Neuron (in vitro differentiated cells): ENCODE measurements around the gene ST8SIA1.

ENCODE experiments used
- H2AFZ ChIP-seq: one replicate; pipeline ENCODE4 v1.6.1; 2013; ENCODE audit warnings: low read depth, mild to moderate bottlenecking, inconsistent platforms, low read length, moderate library complexity
- H3K27me3 ChIP-seq: one replicate; pipeline ENCODE4 v1.6.1; 2013; ENCODE audit warnings: low read length; ENCODE audit not compliant: insufficient read depth
- H3K36me3 ChIP-seq: one replicate; pipeline ENCODE4 v1.6.1; 2013; ENCODE audit warnings: low read length; ENCODE audit not compliant: insufficient read depth
- H3K4me1 ChIP-seq: one replicate; pipeline ENCODE4 v1.6.1; 2013; ENCODE audit warnings: low read length; ENCODE audit not compliant: insufficient read depth
- H3K4me3 ChIP-seq: 2 replicates; pipeline ENCODE4 v1.5.1; 2013; ENCODE audit warnings: mild to moderate bottlenecking, low read length, moderate library complexity
- H3K9me3 ChIP-seq: one replicate; pipeline ENCODE4 v1.6.1; 2013; ENCODE audit warnings: low read length

Gene ST8SIA1

DNA sequence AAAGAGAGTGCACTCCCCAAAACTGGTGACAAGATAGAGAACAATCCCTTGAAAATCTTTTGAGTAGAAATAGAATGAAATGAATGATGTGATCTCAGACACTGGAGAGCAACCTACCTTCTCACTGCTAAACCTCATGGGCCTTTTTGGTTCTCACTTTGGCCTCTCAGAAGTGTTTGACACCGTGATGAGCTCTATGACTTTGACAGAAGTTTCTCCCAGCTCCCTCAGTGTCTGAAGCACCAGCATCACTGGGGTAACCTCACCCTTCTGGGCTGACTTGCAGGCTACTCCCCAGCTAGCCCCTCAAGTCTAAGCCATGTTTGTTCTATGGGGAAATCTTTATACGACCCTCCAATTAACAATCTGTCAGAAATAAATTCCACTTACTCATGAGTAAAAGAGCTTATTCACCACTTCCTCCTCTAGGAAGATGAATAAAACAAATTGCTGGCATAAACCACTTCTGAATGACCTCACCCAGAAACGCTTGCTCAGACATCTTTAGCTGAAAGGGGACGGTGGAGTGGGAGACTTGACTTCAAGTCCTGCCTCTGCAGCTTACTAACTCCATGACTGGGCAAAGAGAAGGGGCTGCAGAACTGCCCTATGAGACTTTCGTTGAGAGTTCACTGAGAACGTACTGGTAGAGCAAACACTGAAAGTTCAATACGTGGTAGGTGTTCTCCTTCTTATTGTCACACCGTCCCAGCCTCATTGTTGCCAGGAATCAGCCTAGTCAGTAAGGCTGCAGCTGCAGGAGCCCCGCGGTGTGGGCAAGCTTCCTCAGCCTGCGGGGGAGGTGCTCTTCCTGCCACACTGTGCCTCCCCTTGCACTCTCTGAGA, 46.5 kb downstream of the ST8SIA1 start:
- Histone ChIP-seq H3K36me3 (peaks cover 5% of the 10 kb centered on the region), H3K9me3 (no peaks in the 10 kb centered on the region), H2AFZ (no peak overlapping the region), H3K4me3 (no peak overlapping the region), H3K27me3 (no peaks in the 10 kb centered on the region), H3K4me1 (no peaks in the 10 kb centered on the region)

- H3K9me3 ChIP-seq: no peaks in the 10 kb centered on the region
- H3K36me3 ChIP-seq: peaks cover 9% of the 10 kb centered on the region
- H3K4me3 ChIP-seq: no peak overlapping the region
- no peaks in the 10 kb centered on the region for H3K27me3 ChIP-seq
- no peak overlapping the region for H2AFZ ChIP-seq
- no peaks in the 10 kb centered on the region for H3K4me1 ChIP-seq
These were observed 47.4 kb downstream of the ST8SIA1 start for GRCh38 chr12:22287101-22287500.

DNA sequence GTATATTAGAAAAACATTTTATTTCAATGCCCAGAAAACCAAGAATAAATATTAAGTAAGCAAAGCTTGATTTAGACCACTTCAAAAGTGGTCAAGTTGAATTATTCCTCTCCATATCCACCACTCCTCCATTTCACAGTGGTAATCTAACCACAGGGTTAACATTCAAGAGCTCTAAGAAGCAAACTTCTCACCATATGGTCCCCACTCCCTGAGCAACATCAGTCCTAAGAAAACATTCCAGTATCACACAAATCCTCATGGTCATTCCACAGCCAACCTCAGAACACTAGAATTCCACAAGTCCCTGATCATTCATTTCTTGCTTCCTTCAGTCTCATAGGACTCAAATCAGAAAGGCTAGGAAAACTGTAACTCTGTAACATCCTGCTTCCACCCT, 47.9 kb downstream of the ST8SIA1 start:
- Histone ChIP-seq H2AFZ (no peak overlapping the region), H3K27me3 (no peaks in the 10 kb centered on the region), H3K4me1 (no peaks in the 10 kb centered on the region), H3K36me3 (peaks cover 9% of the 10 kb centered on the region), H3K4me3 (no peak overlapping the region), H3K9me3 (no peaks in the 10 kb centered on the region)

DNA sequence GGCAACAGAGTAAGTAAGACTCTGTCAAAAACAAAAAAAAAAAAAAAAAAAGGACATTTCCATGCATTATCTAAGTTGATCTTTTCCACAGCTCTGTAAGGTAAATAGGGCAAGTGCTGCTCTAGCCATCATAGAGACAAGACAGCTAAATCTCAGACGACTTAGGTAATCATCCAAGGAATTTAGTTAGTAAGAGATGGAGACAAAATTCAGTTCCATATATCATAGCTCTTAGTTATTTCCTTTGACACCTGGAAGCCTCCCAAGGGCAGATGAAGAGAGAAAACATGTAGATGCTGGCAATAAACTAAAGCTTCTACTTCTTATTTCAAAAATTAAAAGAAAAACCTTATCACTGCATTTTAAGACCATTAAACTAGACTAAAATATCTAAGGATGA, 48.7 kb downstream of the ST8SIA1 start:
- H3K4me1 ChIP-seq: no peaks in the 10 kb centered on the region
- no peak overlapping the region for H3K4me3 ChIP-seq
- H3K9me3 ChIP-seq: no peaks in the 10 kb centered on the region
- no peaks in the 10 kb centered on the region for H3K27me3 ChIP-seq
- no peak overlapping the region for H2AFZ ChIP-seq
- H3K36me3 ChIP-seq: peaks cover 9% of the 10 kb centered on the region

- Histone ChIP-seq H3K36me3 (peaks cover 9% of the 10 kb centered on the region), H3K27me3 (no peaks in the 10 kb centered on the region), H3K4me1 (no peaks in the 10 kb centered on the region), H2AFZ (no peak overlapping the region), H3K4me3 (no peak overlapping the region), H3K9me3 (no peaks in the 10 kb centered on the region)
These were observed 49.6 kb downstream of the ST8SIA1 start for GRCh38 chr12:22284871-22285270.

- Histone ChIP-seq H2AFZ (no peak overlapping the region), H3K36me3 (peaks cover 17% of the 10 kb centered on the region), H3K4me1 (no peaks in the 10 kb centered on the region), H3K9me3 (peaks cover 4% of the 10 kb centered on the region), H3K27me3 (no peaks in the 10 kb centered on the region), H3K4me3 (no peak overlapping the region)
These were observed 51.0 kb downstream of the ST8SIA1 start for GRCh38 chr12:22283508-22283907.

DNA sequence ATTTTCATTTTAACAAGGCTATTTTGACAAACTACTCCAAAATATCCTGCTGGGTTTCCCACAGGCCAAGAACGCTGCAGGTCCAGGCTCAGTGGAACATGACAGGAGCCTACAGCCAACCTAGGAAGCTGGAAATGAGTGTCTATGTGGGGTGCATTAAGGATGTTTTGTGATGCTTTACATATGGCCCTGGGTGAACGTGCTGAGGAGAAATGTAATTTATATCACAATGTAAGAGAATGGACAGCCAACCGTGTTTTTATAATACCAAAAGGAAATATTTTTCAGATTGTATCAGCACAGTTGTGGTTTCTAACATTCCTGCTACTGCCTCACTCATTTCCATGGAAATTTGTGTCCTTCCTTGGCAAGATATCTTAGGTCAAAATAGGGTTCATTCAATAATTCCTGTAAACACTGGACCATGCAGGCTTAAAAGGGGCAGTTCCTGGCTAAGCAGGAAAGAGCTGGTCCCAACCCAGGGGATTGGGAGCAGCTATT, 51.5 kb downstream of the ST8SIA1 start:
- H3K4me1 ChIP-seq: no peaks in the 10 kb centered on the region
- no peak overlapping the region for H3K4me3 ChIP-seq
- H3K36me3 ChIP-seq: peaks cover 17% of the 10 kb centered on the region
- peaks cover 4% of the 10 kb centered on the region for H3K9me3 ChIP-seq
- H2AFZ ChIP-seq: no peak overlapping the region
- H3K27me3 ChIP-seq: no peaks in the 10 kb centered on the region

DNA sequence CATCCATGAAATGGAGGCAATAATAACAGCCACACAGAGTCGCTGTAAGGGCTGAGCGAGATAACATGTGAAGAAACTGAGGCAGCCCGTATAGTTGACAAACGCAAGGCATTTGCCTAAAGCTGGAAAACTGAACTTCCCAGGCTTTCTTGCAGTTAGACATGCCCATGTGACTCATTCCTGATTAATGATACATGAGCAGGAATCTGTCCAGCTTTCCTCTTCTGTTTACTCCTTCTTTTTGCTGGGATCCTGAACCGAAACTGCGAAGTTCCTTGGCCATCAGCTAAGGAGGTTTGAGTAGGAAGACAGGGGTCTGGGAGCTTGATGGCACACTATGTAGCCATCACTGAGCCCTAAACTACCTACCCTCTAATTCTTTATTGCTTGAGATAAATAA, 52.2 kb downstream of the ST8SIA1 start:
- Histone ChIP-seq H2AFZ (no peak overlapping the region), H3K4me3 (no peak overlapping the region), H3K36me3 (peaks cover 17% of the 10 kb centered on the region), H3K4me1 (no peaks in the 10 kb centered on the region), H3K9me3 (peaks cover 4% of the 10 kb centered on the region), H3K27me3 (no peaks in the 10 kb centered on the region)

DNA sequence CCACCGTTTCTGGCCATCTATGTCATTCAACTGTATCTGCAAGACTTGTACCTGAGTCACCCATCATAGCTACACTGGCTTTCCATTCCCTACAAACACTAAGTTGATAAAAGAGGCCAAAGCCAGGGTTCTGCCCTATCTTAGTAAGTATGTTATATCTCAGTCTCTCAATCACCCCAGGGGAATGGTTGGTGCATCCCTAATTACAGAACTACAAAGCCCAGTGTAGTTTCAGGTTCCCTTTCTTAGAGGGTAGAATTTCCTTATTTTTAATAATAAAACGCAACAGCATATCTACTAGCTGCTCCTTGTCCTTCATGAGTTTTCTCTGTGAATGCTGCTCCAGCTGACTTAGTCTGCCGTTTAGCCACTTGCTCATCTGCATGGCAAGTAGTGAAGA, 57.6 kb downstream of the ST8SIA1 start:
- H2AFZ ChIP-seq: no peak overlapping the region
- H3K4me3 ChIP-seq: no peak overlapping the region
- no peaks in the 10 kb centered on the region for H3K27me3 ChIP-seq
- no peaks in the 10 kb centered on the region for H3K4me1 ChIP-seq
- H3K9me3 ChIP-seq: peaks cover 8% of the 10 kb centered on the region
- peaks cover 8% of the 10 kb centered on the region for H3K36me3 ChIP-seq

DNA sequence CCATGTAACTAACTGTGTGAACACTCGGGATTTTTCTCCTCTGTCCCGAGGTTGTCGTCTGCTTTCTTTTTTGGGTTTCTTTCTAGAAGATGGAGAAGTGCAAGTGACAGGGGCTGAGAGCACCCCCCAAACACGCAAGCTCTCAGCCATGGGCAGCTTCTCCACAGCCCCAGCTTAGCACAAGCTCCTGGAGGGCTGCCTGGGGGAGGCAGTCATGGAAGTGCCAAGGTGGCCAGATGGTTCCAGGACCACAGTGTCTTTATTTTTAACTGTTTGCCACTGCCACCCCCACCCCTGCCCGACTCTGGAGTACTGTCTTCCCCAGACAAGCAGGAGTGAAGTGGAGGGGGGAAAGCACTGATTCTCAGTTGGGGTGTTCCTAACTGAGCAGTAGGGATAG, 58.2 kb downstream of the ST8SIA1 start:
- H3K9me3 ChIP-seq: peaks cover 8% of the 10 kb centered on the region
- H2AFZ ChIP-seq: no peak overlapping the region
- no peaks in the 10 kb centered on the region for H3K4me1 ChIP-seq

GRCh38 chr12:22275843-22276242, 58.7 kb downstream of the ST8SIA1 start:
- peaks cover 8% of the 10 kb centered on the region for H3K9me3 ChIP-seq
- H3K4me1 ChIP-seq: no peaks in the 10 kb centered on the region
- H3K27me3 ChIP-seq: no peaks in the 10 kb centered on the region
- H3K4me3 ChIP-seq: no peak overlapping the region
- H2AFZ ChIP-seq: no peak overlapping the region
- H3K36me3 ChIP-seq: peaks cover 8% of the 10 kb centered on the region

More for the DNA sequence above, 58.2 kb downstream of the ST8SIA1 start:
- Histone ChIP-seq H3K27me3 (no peaks in the 10 kb centered on the region), H3K4me3 (no peak overlapping the region), H3K36me3 (peaks cover 8% of the 10 kb centered on the region)

GRCh38 chr12:22272335-22273151, 62.0 kb downstream of the ST8SIA1 start:
- Histone ChIP-seq H3K36me3 (no peaks in the 10 kb centered on the region), H3K9me3 (peaks cover 7% of the 10 kb centered on the region), H3K4me1 (no peaks in the 10 kb centered on the region), H3K27me3 (no peaks in the 10 kb centered on the region), H3K4me3 (no peak overlapping the region), H2AFZ (no peak overlapping the region)

DNA sequence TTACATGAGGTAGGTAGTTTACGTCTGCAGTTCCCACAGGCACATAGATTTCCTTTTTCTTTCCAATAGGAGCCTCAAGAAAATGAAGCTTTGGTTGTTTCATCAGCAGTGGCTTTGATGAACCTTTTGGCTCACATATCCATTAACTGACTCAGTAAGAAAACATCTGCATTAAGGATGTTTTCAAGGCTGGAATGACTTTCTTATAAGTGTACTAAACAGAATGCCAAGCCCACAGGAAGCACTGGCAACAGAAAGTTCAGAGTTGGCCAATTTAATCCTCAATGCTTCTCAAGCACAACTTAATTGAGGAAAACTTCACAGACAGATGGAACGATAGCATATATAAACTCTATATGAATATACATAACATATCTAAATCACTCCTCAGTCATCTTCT, 63.5 kb downstream of the ST8SIA1 start:
- H3K36me3 ChIP-seq: no peaks in the 10 kb centered on the region
- no peak overlapping the region for H3K4me3 ChIP-seq
- H3K27me3 ChIP-seq: no peaks in the 10 kb centered on the region
- H2AFZ ChIP-seq: no peak overlapping the region
- H3K9me3 ChIP-seq: peaks cover 7% of the 10 kb centered on the region
- H3K4me1 ChIP-seq: no peaks in the 10 kb centered on the region
